Esophagus squamous epithelium (tissue), 4 donors: ENCODE data around the gene TNIK.

Source experiments
- CTCF ChIP-seq, 6 experiments: fragments of 450-650 bp in 4 of 6; fragments of 200-600 bp in 2 of 6; sonication (generic) in 2 of 6; IDR thresholded peaks; one replicate each; pipeline ENCODE4 v1.5.1; 2016 to 2019; ENCODE audit warnings: antibody characterized with exemption in 6 of 6, mild to moderate bottlenecking in 4 of 6, moderate library complexity in 4 of 6
- POLR2A ChIP-seq, 4 donors: fragments of 450-650 bp; IDR thresholded peaks; one replicate each; pipeline ENCODE4 v1.6.1; 2017; ENCODE audit warnings: antibody characterized with exemption in 4 of 4, mild to moderate bottlenecking in 4 of 4, moderate library complexity in 3 of 4

- TF ChIP-seq CTCF (IDR thresholded peaks at IDR 0.05): no peak
- no peak for TF ChIP-seq POLR2A (IDR thresholded peaks at IDR 0.05)
Observed at GRCh38 chr3:171222995-171223394, 237.2 kb downstream of the TNIK start.
